Esophagus (tissue), 2 donors: ENCODE results near the gene DGKB. TPM values are rescaled to one million over a fixed set of nuclear protein-coding genes. Genes with fewer than 3 reads are reported as not detected.

Source experiments
- H3K27ac ChIP-seq, 2 donors: one replicate each; pipeline ENCODE4 v1.5.1; 2013; ENCODE audit warnings: low read depth in 2 of 2, mild to moderate bottlenecking in 2 of 2, inconsistent platforms in 1 of 2, low read length in 1 of 2, moderate library complexity in 1 of 2
- H3K27me3 ChIP-seq, 2 donors: one replicate each; pipeline ENCODE4 v1.6.1; 2013; ENCODE audit warnings: low read length in 2 of 2, control low read depth in 1 of 2, mild to moderate bottlenecking in 1 of 2; ENCODE audit not compliant: insufficient read depth in 2 of 2, control insufficient read depth in 1 of 2
- H3K36me3 ChIP-seq, 2 donors: one replicate each; pipeline ENCODE4 v1.6.1; 2013; ENCODE audit warnings: low read length in 1 of 2; ENCODE audit not compliant: control insufficient read depth in 2 of 2, insufficient read depth in 2 of 2
- H3K4me1 ChIP-seq, 2 donors: one replicate each; pipeline ENCODE4 v1.6.1; 2013; ENCODE audit warnings: low read length in 1 of 2; ENCODE audit not compliant: control insufficient read depth in 2 of 2, insufficient read depth in 2 of 2
- H3K4me3 ChIP-seq, 2 donors: one replicate each; pipeline ENCODE4 v1.5.1; 2013; ENCODE audit warnings: low read length in 2 of 2, mild to moderate bottlenecking in 2 of 2, low read depth in 1 of 2, moderate library complexity in 1 of 2
- H3K9me3 ChIP-seq, 2 donors: one replicate each; pipeline ENCODE4 v1.6.1; 2013; ENCODE audit warnings: mild to moderate bottlenecking in 2 of 2, low read depth in 1 of 2, low read length in 1 of 2, moderate library complexity in 1 of 2; ENCODE audit not compliant: control insufficient read depth in 2 of 2, insufficient read depth in 1 of 2
- WGBS, 2 donors: extraction: QIAGEN DNeasy Blood & Tissue Kit; methylation state at CpG; one replicate each; pipeline ENCODE4 v1.1.7; 2013; 5-methylcytosine and 5-hydroxymethylcytosine counted together
- polyA plus RNA-seq, 2 donors: library from polyadenylated mRNA; stranded (reverse); fragments of 200-250 nt; gene quantifications; one replicate each; pipeline ENCODE4 v1.2.3, GENCODE V29; 2013
- donor health status: healthy with polysubstance abuse.
- donor health status: Bipolar disorder and iron deficiency.

The DGKB gene
- polyA plus RNA-seq, 2 donors: 0.09 to 0.20 TPM

- no peak overlapping the region for H3K4me3 ChIP-seq
- peaks cover 3 to 7% of the 10 kb centered on the region in 2 donors for H3K4me1 ChIP-seq
- no peaks in the 10 kb centered on the region for H3K36me3 ChIP-seq
- no peaks in the 10 kb centered on the region for H3K27me3 ChIP-seq
- 80 to 84% methylated on average over 10 of the region's 10 CpGs for WGBS, 2 donors
- H3K27ac ChIP-seq: peak overlapping the region; percentile 47 to 65
- H3K9me3 ChIP-seq: no peaks in the 10 kb centered on the region
Measured at GRCh38 chr7:14184292-14184864, 718.2 kb downstream of the DGKB start.

- Histone ChIP-seq H3K36me3 (no peaks in the 10 kb centered on the region), H3K27ac (no peak overlapping the region), H3K9me3 (no peaks in the 10 kb centered on the region), H3K27me3 (no peaks in the 10 kb centered on the region), H3K4me3 (no peak overlapping the region), H3K4me1 (peaks cover 3 to 7% of the 10 kb centered on the region in 2 donors)
- WGBS, 2 donors: 76 to 87% methylated on average over 6 of the region's 6 CpGs
Measured at GRCh38 chr7:14179781-14180180, 722.8 kb downstream of the DGKB start.

- 85 to 90% methylated on average over 5 of the region's 5 CpGs for WGBS, 2 donors
- Histone ChIP-seq H3K36me3 (no peaks in the 10 kb centered on the region), H3K27ac (no peak overlapping the region), H3K4me1 (no peaks in the 10 kb centered on the region), H3K9me3 (no peaks in the 10 kb centered on the region), H3K27me3 (no peaks in the 10 kb centered on the region), H3K4me3 (no peak overlapping the region)
Measured at GRCh38 chr7:14177876-14178275, 724.7 kb downstream of the DGKB start.

GRCh38 chr7:14170872-14171271, 731.7 kb downstream of the DGKB start:
- no peaks in the 10 kb centered on the region for H3K9me3 ChIP-seq
- 48 to 50% methylated on average over 2 of the region's 2 CpGs for WGBS, 2 donors
- no peak overlapping the region for H3K4me3 ChIP-seq
- H3K27me3 ChIP-seq: no peaks in the 10 kb centered on the region
- no peaks in the 10 kb centered on the region for H3K4me1 ChIP-seq
- H3K36me3 ChIP-seq: no peaks in the 10 kb centered on the region
- no peak overlapping the region for H3K27ac ChIP-seq

- WGBS, 2 donors: 79 to 89% methylated on average over 2 of the region's 2 CpGs
- H3K4me3 ChIP-seq: no peak overlapping the region
- no peaks in the 10 kb centered on the region for H3K27me3 ChIP-seq
- no peaks in the 10 kb centered on the region for H3K9me3 ChIP-seq
- no peaks in the 10 kb centered on the region for H3K4me1 ChIP-seq
- H3K27ac ChIP-seq: no peak overlapping the region
- no peaks in the 10 kb centered on the region for H3K36me3 ChIP-seq
Measured at GRCh38 chr7:14158111-14158510, 744.4 kb downstream of the DGKB start.

- Histone ChIP-seq H3K27ac (no peak overlapping the region), H3K4me3 (no peak overlapping the region)
- 95 to 96% methylated on average over 1 of the region's 1 CpG for whole genome bisulfite sequencing, 2 donors
Measured at GRCh38 chr7:14156436-14156835, 746.1 kb downstream of the DGKB start.

GRCh38 chr7:14148974-14149373, 753.6 kb downstream of the DGKB start:
- Histone ChIP-seq H3K27ac (no peak overlapping the region), H3K4me3 (no peak overlapping the region), H3K9me3 (no peaks in the 10 kb centered on the region), H3K27me3 (no peaks in the 10 kb centered on the region), H3K36me3 (no peaks in the 10 kb centered on the region), H3K4me1 (no peaks in the 10 kb centered on the region)
- WGBS, 2 donors: 83 to 87% methylated on average over 5 of the region's 5 CpGs

More at GRCh38 chr7:14156436-14156835, 746.1 kb downstream of the DGKB start:
- Histone ChIP-seq H3K9me3 (no peaks in the 10 kb centered on the region), H3K4me1 (no peaks in the 10 kb centered on the region), H3K27me3 (no peaks in the 10 kb centered on the region), H3K36me3 (no peaks in the 10 kb centered on the region)

- H3K27me3 ChIP-seq: no peaks in the 10 kb centered on the region
- no peaks in the 10 kb centered on the region for H3K9me3 ChIP-seq
- no peak overlapping the region for H3K4me3 ChIP-seq
- H3K4me1 ChIP-seq: no peaks in the 10 kb centered on the region
- H3K36me3 ChIP-seq: no peaks in the 10 kb centered on the region
- WGBS, 2 donors: 51 to 59% methylated on average over 2 of the region's 2 CpGs
- H3K27ac ChIP-seq: no peak overlapping the region
Measured at GRCh38 chr7:14147532-14147931, 755.0 kb downstream of the DGKB start.

- no peak overlapping the region for H3K4me3 ChIP-seq
- H3K9me3 ChIP-seq: no peaks in the 10 kb centered on the region
- WGBS, 2 donors: 93 to 98% methylated on average over 2 of the region's 2 CpGs
- no peaks in the 10 kb centered on the region for H3K27me3 ChIP-seq
- H3K27ac ChIP-seq: no peak overlapping the region
- no peaks in the 10 kb centered on the region for H3K4me1 ChIP-seq
- no peaks in the 10 kb centered on the region for H3K36me3 ChIP-seq
Measured at GRCh38 chr7:14144538-14144937, 758.0 kb downstream of the DGKB start.

- Histone ChIP-seq H3K9me3 (no peaks in the 10 kb centered on the region), H3K4me3 (no peak overlapping the region), H3K36me3 (no peaks in the 10 kb centered on the region), H3K27me3 (no peaks in the 10 kb centered on the region), H3K27ac (no peak overlapping the region), H3K4me1 (no peaks in the 10 kb centered on the region)
- WGBS, 2 donors: 81 to 90% methylated on average over 1 of the region's 1 CpG
Measured at GRCh38 chr7:14144109-14144508, 758.4 kb downstream of the DGKB start.
